Keratinocyte (primary cell): ENCODE data around the gene RELCH. TPM values are rescaled to one million over a fixed set of nuclear protein-coding genes. Genes with fewer than 3 reads are reported as not detected.

Experiments
- DNase-seq: peaks from one replicate; pipeline ENCODE4 v3.0.0-alpha.2; 2011; ENCODE audit warnings: low read depth, missing footprints, low spot score
- FAIRE-seq: peaks from 2 replicates; lab custom pipeline; 2011; peaks lifted over from hg19 to GRCh38; lab: Jason Lieb, UNC
- H2AFZ ChIP-seq: 2 replicates; pipeline ENCODE4 v1.6.0; 2012; ENCODE audit warnings: low read length, control low read depth, inconsistent platforms; ENCODE audit not compliant: control insufficient read depth
- H3K27ac ChIP-seq: 2 replicates; pipeline ENCODE4 v1.5.1; 2011; ENCODE audit warnings: low read length; ENCODE audit not compliant: control insufficient read depth, insufficient read depth
- H3K27me3 ChIP-seq: 3 replicates; pipeline ENCODE4 v1.6.0; 2011; ENCODE audit warnings: low read length; ENCODE audit not compliant: control insufficient read depth, insufficient read depth; ENCODE audit errors: extremely low read depth
- H3K36me3 ChIP-seq, 2 experiments: 2 replicates in 1 of 2; 3 replicates in 1 of 2; pipeline ENCODE4 v1.5.1; 2011; ENCODE audit warnings: low read length in 2 of 2, mild to moderate bottlenecking in 1 of 2; ENCODE audit not compliant: control insufficient read depth in 2 of 2, insufficient read depth in 2 of 2; ENCODE audit errors: extremely low read depth in 1 of 2
- H3K4me1 ChIP-seq: 3 replicates; pipeline ENCODE4 v1.5.1; 2011; ENCODE audit warnings: low read length; ENCODE audit not compliant: control insufficient read depth, insufficient read depth; ENCODE audit errors: extremely low read depth
- H3K4me2 ChIP-seq: 3 replicates; pipeline ENCODE4 v1.6.0; 2011; ENCODE audit warnings: low read depth, low read length; ENCODE audit not compliant: control insufficient read depth, insufficient read depth; ENCODE audit errors: extremely low read depth
- H3K4me3 ChIP-seq, 3 experiments: fragments of 200-600 bp in 1 of 3; sonication (generic) in 1 of 3; 2 replicates in 2 of 3; 3 replicates in 1 of 3; pipeline ENCODE4 v1.5.1; 2011 to 2016; ENCODE audit warnings: low read length in 3 of 3, mild to moderate bottlenecking in 3 of 3, control low read depth in 2 of 3, inconsistent platforms in 1 of 3, low read depth in 1 of 3, mixed read lengths in 1 of 3, mixed run types in 1 of 3, moderate library complexity in 1 of 3; ENCODE audit not compliant: control insufficient read depth in 2 of 3, insufficient read depth in 2 of 3; ENCODE audit errors: extremely low read depth in 1 of 3
- H3K79me2 ChIP-seq: 2 replicates; pipeline ENCODE4 v1.6.0; 2012; ENCODE audit warnings: low read length; ENCODE audit not compliant: control insufficient read depth, insufficient read depth
- H3K9ac ChIP-seq: 3 replicates; pipeline ENCODE4 v1.6.0; 2011; ENCODE audit warnings: low read length; ENCODE audit not compliant: control insufficient read depth, insufficient read depth; ENCODE audit errors: extremely low read depth
- H3K9me1 ChIP-seq: 3 replicates; pipeline ENCODE4 v1.6.0; 2011; ENCODE audit warnings: low read length; ENCODE audit not compliant: control insufficient read depth, insufficient read depth; ENCODE audit errors: extremely low read depth
- H3K9me3 ChIP-seq: 2 replicates; pipeline ENCODE4 v1.5.1; 2012; ENCODE audit warnings: low read depth, low read length; ENCODE audit not compliant: control insufficient read depth
- H4K20me1 ChIP-seq: 3 replicates; pipeline ENCODE4 v1.6.0; 2011; ENCODE audit warnings: low read length; ENCODE audit not compliant: control insufficient read depth, insufficient read depth; ENCODE audit errors: extremely low read depth
- EZH2 ChIP-seq: IDR thresholded peaks from one replicate; pipeline ENCODE4 v1.6.1; 2012; ENCODE audit warnings: inconsistent platforms, mild to moderate bottlenecking, low read length, moderate library complexity
- dilution Hi-C: fragments of 300-500 bp; cut with MboI; formaldehyde crosslinking; loops from one replicate; pipeline ENCODE4 v1.7.0; 2020; ENCODE audit warnings: low sequenced_read_pairs; ENCODE audit not compliant: extremely low pct_ligation_motif_present
- polyA plus RNA-seq, 5 experiments: library from polyadenylated mRNA; depleted of rRNA in 3 of 5; stranded (reverse) in 3 of 5; stranded (forward) in 1 of 5; unstranded in 1 of 5; fragments of >200 nt; gene quantifications; 1 replicate in 1 of 5; 2 replicates in 3 of 5; 3 replicates in 1 of 5; pipeline versions ENCODE4 v1.2.1 to v1.2.3, GENCODE V29; 2011 to 2012; ENCODE audit warnings: missing spikeins in 2 of 5, low read depth in 1 of 5, low replicate concordance in 1 of 5
- TF ChIP-seq, protein P1 (sequence below), 3 experiments: IDR thresholded peaks in 1 of 3; conservative IDR thresholded peaks in 1 of 3; optimal IDR thresholded peaks in 1 of 3; 2 replicates in 2 of 3; 3 replicates in 1 of 3; pipeline versions ENCODE3 to v1.5.1; 2011; ENCODE audit warnings: low read length in 3 of 3, mild to moderate bottlenecking in 3 of 3, moderate library complexity in 2 of 3, control low read depth in 1 of 3, inconsistent platforms in 1 of 3; ENCODE audit not compliant: insufficient read depth in 2 of 3; ENCODE audit errors: extremely low read depth in 1 of 3

RELCH gene
- polyA plus RNA-seq, 1 donor (not counting 4 experiments of a cell fraction or from before 2014, with no cell fraction given): 21.8 TPM

DNA sequence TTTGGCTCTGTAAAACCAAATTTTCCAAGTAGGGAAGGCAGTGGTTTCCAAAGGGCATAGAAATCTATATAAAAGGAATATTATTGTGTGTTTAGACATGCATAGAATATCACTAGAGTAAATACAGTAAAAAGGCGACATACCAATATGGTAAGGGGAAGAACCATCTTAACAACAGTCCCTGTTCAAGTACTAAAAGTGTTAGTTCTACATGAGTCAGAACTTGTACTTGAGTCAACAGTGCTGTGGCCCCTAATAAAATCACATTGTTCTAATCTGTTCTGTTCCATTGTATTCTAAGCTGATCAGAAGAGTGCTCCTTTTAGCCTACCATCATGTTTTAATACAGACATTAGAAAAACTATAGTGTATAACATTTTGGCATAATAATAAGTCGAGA lies 102.0 kb downstream of the RELCH start:
- H3K4me3 ChIP-seq: no peak overlapping the region
- H3K27me3 ChIP-seq: no peaks in the 10 kb centered on the region
- TF ChIP-seq, protein P1, sequence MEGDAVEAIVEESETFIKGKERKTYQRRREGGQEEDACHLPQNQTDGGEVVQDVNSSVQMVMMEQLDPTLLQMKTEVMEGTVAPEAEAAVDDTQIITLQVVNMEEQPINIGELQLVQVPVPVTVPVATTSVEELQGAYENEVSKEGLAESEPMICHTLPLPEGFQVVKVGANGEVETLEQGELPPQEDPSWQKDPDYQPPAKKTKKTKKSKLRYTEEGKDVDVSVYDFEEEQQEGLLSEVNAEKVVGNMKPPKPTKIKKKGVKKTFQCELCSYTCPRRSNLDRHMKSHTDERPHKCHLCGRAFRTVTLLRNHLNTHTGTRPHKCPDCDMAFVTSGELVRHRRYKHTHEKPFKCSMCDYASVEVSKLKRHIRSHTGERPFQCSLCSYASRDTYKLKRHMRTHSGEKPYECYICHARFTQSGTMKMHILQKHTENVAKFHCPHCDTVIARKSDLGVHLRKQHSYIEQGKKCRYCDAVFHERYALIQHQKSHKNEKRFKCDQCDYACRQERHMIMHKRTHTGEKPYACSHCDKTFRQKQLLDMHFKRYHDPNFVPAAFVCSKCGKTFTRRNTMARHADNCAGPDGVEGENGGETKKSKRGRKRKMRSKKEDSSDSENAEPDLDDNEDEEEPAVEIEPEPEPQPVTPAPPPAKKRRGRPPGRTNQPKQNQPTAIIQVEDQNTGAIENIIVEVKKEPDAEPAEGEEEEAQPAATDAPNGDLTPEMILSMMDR (optimal IDR thresholded peaks at IDR 0.05 in 1 of 3, IDR thresholded peaks at IDR 0.05 in 1 of 3, conservative IDR thresholded peaks at IDR 0.05 in 1 of 3; ENCODE audit: extremely low read depth in 1 of 3, insufficient read depth in 2 of 3, low read length in 3 of 3): no peak
- TF ChIP-seq EZH2: no peak
- dilution Hi-C loops: no loop called here
- no peaks in the 10 kb centered on the region for H4K20me1 ChIP-seq
- no peaks in the 10 kb centered on the region for H3K4me1 ChIP-seq
- DNase-seq (no peak), FAIRE-seq (no peak)
- no peak overlapping the region for H2AFZ ChIP-seq
- no peak overlapping the region for H3K4me2 ChIP-seq
- peaks cover 3 to 4% of the 10 kb centered on the region in 2 experiments for H3K36me3 ChIP-seq
- H3K79me2 ChIP-seq: no peaks in the 10 kb centered on the region
- H3K9me3 ChIP-seq: no peaks in the 10 kb centered on the region
- no peak overlapping the region for H3K9ac ChIP-seq
- no peak overlapping the region for H3K27ac ChIP-seq
- H3K9me1 ChIP-seq: no peaks in the 10 kb centered on the region

DNA sequence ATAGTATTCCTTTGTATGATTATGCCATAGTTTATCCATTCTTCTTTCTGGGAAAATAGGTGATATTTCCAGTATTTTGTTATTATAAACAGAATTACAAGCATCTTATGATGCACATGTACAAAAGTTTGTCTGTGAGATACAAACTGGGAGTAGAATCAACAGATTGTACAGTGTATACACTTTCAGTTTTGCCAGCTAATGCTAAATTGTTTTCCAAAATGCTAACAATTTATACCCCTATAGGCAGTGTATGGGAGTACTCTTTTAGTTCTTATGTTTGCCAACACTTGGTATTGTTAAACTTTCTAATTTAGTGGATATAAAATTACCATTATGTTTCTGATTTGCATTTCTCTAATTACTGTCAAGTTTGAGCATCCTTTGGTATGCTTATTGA lies 107.0 kb downstream of the RELCH start:
- dilution Hi-C loops: no loop called here
- no peaks in the 10 kb centered on the region for H4K20me1 ChIP-seq
- H3K4me1 ChIP-seq: no peaks in the 10 kb centered on the region
- FAIRE-seq (no peak), DNase-seq (no peak)
- H3K36me3 ChIP-seq: peaks cover 0 to 4% of the 10 kb centered on the region in 2 experiments
- no peak overlapping the region for H2AFZ ChIP-seq
- no peak overlapping the region for H3K9ac ChIP-seq
- no peak overlapping the region for H3K4me2 ChIP-seq
- no peaks in the 10 kb centered on the region for H3K9me3 ChIP-seq
- no peak overlapping the region for H3K4me3 ChIP-seq
- TF ChIP-seq, protein P1 (optimal IDR thresholded peaks at IDR 0.05 in 1 of 3, IDR thresholded peaks at IDR 0.05 in 1 of 3, conservative IDR thresholded peaks at IDR 0.05 in 1 of 3; ENCODE audit: extremely low read depth in 1 of 3, insufficient read depth in 2 of 3, low read length in 3 of 3): no peak
- no peak for TF ChIP-seq EZH2
- no peaks in the 10 kb centered on the region for H3K27me3 ChIP-seq
- H3K79me2 ChIP-seq: no peaks in the 10 kb centered on the region
- no peaks in the 10 kb centered on the region for H3K9me1 ChIP-seq
- no peak overlapping the region for H3K27ac ChIP-seq
